ENCODE data around the gene TECPR1.
"Not testable (repeated sequence)": the region's sequence is repeated elsewhere in the genome, so short reads cannot be mapped to it uniquely, and the experiment has no call there.

Gene TECPR1

DNA sequence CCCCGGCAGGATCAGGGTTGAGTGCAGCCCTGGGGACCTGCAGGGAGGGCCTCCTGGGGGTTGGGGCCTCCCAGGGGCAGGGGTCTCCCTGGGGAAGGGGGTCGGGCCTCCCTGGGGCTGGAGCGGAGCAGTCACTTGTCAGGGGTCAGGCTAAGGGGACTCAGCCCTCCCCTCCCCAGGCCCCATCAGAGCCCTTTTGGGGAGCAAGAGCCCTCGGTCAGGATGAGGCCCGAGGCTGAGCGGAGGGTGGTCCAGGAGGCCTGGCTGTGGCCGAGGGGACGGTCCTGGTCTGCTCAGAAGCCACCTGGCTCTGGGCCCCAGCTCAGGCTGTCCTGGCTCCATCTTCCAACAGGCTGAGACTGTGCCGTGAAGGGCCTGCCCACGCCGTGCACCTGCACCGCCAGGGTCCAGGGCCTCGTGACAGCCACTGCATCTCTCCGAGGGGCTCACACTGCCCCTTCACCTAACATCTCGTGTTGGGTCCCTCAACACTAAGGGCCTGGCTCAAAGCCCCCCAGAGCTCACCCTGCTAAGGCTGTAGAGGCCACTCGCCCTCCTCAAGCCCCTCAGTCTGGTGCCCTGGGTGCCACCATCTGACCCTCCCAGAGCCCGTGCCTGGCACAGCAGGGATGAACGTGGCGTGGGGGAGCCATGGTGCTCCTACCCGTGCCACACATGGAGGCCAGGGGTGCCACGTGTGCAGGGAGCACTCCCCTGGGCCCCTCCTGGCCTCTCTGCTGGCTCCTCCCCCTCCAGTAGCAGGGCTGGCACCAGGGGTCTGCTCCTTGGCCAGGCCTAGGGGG lies 27.9 kb downstream of the TECPR1 start:
- DNase-seq = no peak

DNA sequence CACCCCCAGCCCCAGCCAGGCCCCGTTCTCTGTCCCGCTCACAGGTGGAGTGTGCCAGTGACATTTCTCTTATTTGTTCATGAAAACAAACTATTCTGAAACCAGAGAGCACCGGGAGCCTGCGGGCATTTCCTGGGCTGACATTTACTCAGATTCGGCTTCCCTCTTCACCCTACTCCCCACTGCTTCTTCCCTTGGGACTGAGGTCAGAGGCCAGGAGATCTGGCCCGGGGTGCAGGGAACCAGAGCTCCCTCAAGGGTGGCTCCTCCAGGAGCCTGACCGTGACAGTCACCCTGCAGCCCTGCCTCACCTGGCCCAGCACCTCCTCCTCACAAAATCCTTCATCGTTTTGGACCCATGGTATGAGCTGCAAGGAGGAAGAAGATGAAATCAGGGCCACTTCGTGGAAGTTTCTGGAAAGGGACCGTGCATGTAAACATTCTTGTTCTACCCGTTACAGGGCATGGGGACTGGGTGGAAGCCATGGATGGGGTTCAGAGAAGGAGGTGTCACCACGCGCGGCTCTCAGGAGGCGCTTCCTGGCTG lies 28.6 kb downstream of the TECPR1 start:
- no peak for DNase-seq

DNA sequence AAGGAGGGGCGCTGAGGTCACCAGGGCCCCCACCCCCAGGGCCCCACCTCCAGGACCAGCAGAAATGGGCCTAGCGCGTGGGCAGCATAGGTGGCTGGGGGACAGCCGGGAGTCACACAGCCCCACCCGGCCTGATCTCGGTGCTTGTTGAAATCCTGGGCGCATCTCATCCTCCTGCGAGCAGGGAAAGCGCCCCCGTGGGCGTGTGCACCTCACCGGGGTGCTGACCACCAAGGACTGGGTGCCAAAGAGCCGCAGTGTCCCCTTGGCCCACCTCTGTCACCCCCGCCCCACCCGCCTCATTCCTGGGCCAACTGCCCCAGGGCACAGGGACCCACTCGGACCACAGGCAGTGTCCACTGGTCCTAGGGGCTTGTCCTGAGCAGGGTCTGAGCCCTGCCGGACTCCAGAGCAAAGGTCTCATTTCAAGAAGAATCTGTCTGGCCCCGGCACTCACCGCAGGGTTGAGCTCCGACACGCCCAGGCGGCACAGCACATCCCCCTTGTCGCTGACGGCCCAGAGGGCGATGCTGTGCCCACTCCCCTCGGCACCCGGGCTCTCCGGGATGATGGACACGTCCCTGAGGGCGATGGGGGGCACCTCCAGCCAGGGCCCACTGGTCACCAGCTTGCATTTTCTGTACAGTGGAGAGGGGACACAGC lies 29.4 kb downstream of the TECPR1 start:
- no peak for DNase-seq

DNA sequence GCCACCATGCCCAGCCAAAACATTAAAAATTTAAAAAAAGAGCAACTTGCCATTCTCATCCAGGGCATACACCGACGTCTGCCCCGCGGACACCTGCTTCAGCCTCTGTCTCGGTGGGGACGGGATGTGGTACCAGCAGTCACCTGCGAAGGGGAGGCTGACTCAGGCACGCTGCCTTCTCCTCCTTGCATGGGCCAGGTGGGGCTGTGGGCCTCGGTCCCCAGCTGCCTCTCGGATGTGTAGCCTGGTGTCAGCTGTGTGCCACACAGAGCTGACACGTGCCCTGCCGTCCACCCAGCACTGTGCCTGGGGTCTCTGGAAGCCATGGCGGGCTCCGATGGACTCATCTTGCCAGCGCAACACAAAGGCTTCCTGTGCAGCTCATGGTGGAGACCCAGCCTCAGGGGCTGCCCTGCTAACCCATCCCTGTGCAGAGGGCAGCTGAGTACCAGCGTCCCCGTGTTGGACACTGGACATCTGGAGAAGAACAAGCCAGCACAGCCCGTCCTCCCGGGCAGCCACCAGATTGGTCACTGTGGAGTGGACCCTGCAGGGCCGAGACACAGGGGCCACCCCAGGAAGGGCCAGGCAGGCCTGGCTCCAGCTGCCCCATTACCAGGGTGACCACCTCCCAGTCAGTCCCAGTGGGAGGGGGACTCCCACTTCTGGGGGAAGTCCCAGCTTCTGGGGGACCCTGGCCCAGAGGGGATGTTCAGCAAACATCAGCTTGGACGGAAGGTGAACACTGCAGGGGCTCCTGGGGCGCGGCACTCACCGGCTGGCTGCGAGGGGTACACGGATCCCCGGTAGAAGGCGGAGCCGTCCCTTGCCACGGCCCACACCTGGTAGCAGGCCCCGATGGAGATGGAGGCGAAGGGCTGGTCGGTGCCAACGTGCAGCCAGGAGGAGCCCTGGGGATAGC lies 30.2 kb downstream of the TECPR1 start:
- DNase-seq = no peak

DNA sequence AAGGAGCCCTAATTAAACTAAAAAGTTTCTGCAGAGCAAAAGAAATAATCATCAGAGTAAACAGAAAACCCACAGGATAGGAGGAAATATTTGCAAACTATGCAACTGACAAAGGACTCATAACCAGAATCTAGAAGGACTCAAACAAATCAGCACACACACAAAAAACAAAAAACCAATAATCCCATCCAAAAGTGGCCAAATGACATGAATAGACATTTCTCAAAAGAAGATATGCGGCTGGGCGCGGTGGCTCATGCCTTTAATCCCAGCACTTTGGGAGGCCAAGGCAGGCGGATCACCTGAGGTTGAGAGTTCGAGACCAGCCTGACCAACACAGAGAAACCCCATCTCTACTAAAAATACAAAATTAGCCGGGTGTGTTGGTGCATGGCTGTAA lies 32.6 kb downstream of the TECPR1 start:
- DNase-seq = not testable (repeated sequence)

DNA sequence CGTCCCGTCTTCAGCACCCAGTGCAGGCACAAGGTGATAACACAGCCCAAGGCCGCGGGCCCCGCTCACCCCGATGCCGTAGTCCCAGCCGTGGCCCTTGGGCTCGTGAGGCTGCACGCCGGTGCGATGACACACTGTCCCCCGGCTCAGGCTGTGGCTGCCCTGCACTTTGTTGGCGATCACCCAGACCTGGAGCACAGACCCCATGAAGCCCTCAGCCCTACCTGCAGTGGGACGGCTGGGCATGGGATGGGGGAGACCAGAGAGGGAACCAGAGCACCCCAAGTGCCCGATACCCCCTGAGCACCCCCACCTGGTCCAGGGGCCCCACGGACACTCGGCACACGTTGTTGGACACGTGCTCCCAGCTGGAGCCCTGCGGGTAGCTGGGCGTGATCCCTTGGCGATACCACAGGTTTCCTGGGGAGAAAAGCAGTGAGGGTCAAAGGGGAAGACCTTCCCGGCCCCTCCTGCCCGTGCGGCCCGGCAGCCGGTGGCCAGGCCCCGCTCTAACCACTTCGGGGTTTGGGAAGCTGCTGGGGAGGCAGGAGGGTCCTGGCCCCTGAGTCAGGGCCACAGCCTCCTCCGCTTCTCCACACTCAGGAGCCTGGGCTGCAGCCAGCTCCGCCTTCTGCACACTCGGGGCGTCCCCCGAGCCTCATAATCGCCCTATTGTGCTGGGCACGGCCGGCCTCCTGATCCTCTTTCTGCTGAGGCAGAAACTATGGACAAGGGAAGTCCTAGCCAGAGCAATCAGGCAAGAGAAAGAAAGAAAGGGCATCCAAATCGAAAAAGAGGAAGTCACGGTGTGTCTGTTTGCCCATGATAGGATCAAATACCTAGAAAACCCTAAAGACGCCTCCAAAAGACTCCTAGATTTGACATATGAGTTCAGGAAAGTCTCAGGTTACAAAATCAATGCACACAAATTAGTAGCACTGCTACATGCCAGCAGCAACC lies 34.1 kb downstream of the TECPR1 start:
- no peak for DNase-seq

DNA sequence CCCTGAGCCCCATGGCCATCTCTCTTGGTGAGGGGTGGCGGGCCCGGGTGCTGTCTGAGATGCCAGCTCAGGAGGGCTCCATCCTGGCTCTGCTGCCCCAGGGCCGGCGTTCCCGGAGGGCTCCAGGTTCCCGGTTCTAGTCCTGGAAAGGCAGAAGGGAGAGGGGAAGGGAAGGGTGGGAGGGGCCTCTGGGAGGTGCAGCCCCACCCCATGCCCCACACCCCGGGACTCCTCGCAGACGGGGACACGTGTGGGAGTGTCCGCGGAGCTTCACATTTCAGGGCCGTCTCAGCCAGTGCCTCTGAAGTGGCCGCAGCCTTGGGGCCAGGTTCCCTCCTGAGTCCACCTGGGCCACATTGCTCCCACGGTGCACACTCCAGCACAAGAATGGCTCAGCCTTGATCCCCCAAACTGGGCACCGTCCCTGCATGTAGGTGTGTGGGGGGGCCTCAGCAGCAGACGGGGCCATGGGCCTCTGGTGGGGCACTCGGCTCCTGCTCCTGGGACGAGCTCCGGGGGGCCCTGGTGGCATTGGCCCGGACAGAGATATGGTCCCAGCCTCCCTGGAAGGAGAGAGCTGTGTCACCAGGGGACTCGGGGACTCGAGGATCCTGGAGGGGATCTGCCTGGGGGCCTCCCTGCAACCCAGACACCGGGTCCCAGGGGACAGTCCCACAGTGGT lies 35.0 kb downstream of the TECPR1 start:
- no peak for DNase-seq

DNA sequence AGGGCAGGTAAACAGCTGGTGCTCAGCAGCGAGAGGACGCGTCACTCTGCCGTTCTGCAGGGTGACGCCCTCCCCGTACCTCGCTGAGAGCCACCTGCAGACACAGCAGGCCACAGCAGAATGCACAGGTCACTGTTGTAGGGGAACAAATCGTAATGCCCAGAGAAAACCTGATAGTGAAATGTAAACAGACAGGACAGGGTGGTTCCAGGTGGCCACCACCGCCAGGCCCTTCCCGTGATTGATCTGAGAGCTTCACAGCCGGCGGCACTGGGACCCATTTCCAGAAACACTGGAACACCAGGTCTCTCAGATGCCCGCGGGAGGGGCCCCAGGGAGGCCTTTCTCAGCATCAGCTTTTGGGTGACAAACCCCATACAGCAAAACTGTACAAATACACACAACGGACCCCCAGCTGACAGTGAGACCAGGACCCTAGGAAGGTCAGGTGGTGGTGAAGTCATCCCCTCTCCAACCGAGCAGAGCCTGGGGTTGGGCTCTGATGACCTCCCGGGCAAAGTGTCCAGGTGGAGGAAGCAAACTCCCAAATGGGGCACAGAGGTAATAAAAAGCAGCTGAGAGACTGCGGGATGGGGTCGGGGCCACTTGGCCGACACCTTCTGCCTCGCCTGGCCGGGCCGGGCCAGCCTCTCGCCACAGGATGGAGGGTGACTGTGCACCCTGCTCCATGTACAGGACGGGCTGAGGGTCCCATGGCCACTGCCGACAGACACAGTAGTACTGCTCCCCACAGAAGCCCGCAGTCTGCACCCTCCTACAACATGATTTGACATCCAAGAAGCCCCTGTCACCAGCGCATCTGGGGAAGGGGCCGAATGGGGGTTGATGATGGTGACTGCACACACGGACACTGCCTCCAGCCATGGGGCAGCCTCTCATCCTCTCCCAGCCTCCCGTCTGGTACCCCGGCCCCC lies 36.2 kb downstream of the TECPR1 start:
- no peak for DNase-seq

DNA sequence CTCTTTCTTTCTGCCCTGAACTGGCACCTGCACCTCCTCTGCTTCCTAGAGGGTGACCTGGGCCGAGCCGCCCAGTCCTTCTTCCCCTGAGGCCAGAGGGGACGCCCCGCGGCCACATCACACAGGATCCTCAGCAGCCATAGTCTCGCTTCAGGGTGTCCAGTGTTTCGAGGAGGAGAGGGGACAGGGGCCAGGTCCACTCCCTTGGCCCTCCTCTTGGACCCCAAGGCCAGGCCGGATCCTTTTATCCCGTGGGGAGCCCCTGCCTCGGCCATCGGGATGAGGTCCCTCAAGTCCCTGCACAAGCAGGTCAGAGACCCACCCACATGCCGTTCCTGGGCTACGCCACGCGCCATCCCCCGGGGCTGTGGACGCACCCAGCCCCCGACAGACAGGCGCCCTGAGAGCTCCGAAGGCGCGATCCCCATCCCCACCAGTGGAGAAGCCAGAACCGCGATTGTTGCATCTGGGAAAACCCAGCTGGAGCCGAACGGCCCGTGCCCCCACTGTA lies 37.2 kb downstream of the TECPR1 start:
- no peak for DNase-seq

DNA sequence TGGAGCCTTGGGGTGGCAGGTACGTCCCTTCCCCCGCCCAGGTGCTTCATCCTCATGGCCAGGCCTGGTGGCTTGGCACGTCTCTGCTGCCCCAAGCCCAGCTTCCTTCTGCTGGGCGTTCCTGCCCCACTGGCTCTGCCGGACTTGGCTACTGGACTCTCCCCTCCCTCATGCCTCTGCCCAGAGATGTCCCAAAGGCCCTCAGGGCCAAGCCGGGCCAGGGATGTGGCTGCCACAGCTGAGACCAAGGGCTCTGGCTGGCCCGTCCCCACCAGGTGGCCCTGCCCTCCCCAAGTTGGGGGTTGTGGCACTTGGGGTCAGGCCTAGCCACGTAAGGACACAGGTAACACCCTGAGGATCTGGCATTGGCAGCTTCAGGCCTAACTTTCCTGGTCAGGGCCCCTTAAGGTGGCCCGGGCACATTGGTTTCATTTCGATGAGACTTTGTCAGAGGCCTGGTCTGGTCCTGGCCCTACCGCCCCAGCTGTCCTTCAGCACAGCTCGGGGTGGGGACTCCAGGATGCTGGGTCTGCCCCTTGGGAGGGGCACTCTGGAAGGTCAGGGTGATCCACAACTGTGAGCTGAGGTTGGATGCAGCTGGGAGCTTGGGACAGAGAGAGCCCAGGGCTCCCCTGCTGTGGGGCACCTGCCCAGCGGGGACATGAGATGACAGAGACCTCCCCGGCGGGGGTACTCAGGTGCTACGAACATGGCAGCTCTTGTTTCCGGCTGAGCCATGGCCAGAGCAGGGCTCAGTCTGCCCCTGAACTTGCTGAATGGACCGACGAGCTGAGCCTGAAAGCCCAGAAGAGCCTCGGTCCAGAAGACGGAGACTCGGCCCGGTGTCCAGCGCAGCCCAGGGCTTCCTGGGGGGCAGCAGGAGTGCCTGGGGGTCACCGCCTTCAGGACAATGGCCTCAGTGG lies 37.9 kb downstream of the TECPR1 start:
- DNase-seq = no peak

DNA sequence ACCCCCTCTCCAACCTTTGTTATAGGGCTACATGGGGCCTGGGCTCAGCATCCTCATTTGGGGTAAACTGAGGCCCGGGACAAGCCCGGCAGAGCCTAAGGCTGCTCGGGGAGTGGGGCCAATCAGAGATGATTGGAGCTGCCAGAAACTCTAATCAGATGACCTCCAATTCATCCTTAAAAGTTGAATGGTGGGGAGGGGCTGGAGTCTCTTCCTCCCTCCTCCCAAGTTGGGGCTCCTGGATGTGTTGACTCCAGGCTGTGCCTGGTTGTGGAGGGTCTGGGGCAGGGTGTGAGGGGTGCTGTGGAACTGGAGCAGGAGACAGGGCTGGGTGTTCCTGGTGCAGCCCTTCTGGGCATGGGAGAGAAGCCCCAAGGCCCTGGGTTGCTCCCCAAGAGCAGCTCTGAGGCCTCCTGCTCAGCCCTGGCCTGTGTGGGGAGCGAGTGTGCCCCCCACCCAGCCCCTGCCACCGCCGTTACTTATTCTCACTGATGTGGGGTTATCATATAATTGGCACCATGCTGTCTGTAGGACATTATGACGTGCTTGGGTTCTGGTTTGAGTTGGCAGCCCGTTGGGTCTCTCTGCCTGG lies 38.6 kb downstream of the TECPR1 start:
- DNase-seq = no peak

DNA sequence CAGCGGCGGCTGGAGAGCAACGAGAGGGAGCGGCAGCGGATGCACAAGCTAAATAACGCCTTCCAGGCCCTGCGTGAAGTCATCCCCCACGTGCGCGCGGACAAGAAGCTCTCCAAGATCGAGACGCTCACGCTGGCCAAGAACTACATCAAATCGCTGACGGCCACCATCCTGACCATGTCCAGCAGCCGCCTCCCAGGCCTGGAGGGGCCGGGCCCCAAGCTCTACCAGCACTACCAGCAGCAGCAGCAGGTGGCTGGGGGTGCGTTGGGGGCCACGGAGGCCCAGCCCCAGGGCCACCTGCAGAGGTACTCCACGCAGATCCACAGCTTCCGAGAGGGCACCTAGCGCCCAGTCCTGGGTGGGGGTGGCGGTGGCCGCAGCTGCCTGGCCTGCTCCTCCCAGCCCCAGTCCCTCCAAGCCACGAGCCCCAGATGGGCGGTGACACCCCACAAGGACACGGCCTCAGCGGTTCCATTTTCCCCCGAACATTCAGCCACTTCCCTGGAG lies 39.4 kb downstream of the TECPR1 start:
- no peak for DNase-seq

DNA sequence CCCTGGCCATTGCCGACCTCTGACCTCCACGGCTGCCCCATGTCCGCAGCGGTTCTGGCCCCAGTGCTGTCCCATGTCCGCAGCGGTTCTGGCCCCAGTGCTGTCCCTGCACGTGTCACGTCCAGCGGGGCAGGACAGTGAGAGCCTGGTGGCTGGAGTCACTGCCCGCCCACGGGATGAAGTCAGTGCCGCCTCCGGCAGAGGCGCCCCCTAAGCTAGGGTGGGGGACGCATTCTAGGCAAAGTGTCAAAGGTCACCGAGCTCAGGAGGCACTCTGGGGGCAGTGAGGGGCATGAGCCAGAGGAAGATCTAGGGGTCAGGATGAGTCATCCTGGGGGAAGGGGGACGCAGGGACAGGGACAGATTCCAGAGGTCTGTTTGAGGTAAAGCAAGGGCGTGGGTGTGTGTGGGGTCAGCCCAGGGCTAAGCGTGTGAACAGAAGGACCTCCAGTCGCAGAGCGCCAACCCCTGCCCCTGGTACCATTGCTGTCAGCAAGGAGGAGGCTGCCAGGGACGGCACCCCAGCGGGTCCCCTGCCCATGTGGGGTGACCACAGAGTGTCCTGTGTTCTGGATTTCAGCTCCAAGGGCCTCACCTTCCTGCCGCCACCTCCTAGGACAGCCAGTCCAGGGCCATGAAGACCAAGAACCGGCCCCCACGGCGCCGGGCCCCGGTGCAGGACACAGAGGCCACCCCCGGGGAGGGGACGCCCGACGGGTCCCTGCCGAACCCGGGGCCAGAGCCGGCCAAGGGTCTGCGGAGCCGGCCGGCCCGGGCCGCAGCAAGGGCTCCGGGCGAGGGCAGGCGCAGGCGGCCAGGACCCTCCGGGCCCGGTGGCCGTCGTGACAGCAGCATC lies 40.1 kb downstream of the TECPR1 start:
- DNase-seq = no peak

DNA sequence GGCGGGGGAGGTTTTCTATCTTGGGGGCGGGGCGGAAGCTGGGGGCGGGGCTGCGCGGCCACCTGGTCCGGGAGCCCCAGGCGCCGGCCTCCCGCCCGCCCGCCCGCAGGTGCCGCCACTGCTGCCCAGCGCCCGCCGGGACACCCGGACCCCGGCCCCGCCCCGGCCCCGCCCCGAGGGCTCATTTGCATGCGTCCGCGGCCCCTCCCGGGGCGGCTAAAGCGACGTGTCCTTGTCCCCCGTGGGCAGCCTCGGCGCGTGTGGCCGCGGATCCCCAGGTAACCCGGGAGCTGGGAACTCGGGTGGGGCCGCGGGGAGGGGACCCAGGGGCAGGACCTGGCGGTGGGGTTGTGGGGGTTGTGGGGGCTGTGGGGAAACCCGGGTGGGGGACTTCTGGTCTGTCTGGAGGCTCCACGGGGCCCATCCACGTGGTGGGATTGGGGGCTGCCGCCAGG lies 40.8 kb downstream of the TECPR1 start, which contains the start of gene BHLHA15:
BHLHA15 (plus strand) TSS at position 219 of the 455 bp plus-strand sequence. CDS start 871 bp downstream, outside the sequence.
- DNase-seq = no peak

DNA sequence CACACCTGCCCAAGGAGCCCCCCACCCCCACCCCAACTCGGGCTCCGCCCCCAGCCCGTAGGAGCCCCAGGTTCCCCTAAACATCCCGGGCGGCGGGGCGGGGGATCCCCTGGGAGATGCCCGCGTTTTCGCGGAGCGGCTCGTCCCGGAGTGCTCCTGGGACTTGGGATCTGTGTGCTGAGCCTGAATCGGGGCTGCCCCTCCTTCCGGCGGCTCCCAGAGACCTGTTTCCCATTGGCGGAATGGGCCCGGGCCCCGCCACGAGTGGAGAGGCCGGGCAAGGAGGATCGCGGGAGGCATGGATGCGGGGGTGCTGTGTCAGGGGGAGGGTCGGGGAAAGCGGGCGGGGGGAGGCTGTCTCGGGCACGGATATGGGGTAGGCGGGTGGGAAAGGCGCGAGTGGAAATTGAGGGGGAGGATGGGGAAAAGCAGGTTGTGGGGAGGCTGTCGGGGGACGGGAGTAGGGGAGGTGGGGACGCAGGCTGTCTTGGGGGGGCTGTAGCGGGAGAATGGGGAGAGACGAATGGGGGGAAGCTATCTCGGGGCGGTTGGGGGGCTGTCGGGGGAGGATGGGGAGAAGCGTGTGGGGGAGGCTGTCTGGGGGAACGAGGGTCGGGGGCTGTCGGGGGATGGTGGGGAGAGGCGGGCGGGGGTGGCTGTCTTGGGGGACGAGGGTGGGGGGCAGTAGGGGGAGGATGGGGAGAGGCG lies 41.4 kb downstream of the TECPR1 start:
- DNase-seq = no peak

All from T-helper 9 cell (primary cell).